H54 (cell line): ENCODE measurements around the gene KDM6A.
"Not testable (repeated sequence)": the region's sequence is repeated elsewhere in the genome, so short reads cannot be mapped to it uniquely, and the experiment has no call there.

Experiments
- DNase-seq: peaks from one replicate; pipeline ENCODE4 v3.0.0; 2011; ENCODE audit warnings: low spot score, mixed read lengths; ENCODE audit not compliant: insufficient read length
- FAIRE-seq: peaks from 3 replicates; lab custom pipeline; 2011; peaks lifted over from hg19 to GRCh38; lab: Jason Lieb, UNC
- POLR2A ChIP-seq: IDR thresholded peaks from 2 replicates; pipeline ENCODE4 v1.6.1; 2011; ENCODE audit warnings: low read depth, mild to moderate bottlenecking, low read length

KDM6A gene

DNA sequence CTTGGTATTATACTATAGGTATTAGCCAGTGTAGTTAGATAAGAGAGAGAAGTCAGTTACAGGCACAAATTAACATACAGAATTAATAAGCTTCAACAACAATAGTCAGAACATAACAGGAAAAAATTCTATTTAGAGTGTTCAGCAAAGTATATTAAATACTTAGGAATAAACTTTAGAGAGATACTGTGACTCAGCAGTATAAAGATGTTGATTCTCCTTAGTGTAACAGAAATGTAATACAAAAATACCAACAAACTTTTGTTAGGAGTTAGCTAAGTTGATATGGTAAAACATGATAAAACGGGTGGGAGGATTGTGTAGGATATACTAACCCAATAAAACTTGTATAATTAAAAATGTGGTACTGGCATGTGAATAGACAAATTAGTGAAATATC, 173.4 kb downstream of the KDM6A start:
- no peak for FAIRE-seq
- no peak for DNase-seq
- TF ChIP-seq POLR2A, result no peak

DNA sequence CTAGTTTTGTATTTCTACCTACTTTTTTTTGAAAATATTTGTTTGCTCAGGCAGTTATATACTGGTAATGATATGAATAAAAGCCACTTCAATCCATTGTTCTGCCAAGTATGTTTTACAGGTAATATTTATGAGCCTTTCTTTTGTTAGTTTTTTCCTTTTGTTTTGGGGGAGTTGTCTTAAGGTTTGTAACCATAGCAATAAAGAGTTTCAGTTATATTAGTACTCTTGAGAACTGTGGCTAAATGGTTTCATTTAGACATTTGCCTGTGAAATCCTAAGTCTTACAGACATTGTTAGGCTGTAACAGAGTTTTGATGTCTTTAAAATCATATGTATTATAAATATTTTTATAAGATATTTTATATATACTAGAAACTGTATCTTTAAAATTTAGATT, 177.6 kb downstream of the KDM6A start:
- no peak for TF ChIP-seq POLR2A
- no peak for FAIRE-seq
- DNase-seq, result no peak

DNA sequence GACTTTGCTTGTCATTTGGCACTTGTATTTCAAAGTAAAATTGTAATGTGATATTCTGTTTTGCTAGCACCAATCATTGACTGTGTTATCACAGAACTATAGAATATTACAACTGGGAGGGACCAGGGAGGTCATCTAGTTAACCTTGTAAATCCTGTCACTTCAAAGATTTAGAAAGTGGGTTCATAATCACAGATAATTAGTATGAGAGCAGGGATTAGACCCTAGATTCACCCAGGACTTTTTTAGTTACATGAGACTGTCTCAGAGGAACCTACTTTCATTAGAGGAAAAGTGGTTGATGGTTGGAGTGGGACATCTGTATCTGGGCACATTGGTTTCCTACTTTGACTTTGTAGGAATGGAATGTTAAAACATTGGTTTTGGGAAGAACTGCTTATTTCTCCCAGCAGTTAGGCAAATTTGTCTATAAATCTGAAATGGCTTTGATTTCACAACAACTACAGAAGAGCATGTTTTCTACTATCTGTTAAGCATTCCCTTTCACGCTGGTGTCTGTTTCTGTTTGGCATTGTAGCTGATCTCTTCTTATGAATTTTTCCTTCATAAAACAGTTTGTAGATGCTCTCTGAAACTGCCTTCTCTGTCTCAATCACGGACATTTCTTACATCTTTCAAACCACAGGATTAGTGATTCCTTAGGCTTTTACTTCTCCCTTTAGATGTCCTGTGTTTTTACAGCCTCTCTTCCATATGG, 183.6 kb downstream of the KDM6A start:
- TF ChIP-seq POLR2A, result no peak
- no peak for FAIRE-seq
- no peak for DNase-seq

DNA sequence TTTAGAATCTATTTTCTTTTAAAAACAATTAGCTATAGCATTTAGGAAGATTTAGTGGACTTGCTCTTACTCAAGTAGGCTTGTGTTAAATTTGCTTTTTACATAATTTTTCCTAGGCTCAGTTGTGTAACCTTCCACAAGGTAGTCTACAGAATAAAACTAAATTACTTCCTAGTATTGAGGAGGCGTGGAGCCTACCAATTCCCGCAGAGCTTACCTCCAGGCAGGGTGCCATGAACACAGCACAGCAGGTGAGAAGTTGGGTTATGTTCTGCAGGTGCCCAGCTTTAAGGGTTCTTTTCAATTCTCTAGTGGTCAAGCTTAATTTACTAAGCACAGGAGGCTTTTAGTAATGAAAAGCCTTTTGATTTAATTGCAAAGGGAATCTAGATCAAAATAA, 186.9 kb downstream of the KDM6A start:
- FAIRE-seq, result not testable (repeated sequence)

DNA sequence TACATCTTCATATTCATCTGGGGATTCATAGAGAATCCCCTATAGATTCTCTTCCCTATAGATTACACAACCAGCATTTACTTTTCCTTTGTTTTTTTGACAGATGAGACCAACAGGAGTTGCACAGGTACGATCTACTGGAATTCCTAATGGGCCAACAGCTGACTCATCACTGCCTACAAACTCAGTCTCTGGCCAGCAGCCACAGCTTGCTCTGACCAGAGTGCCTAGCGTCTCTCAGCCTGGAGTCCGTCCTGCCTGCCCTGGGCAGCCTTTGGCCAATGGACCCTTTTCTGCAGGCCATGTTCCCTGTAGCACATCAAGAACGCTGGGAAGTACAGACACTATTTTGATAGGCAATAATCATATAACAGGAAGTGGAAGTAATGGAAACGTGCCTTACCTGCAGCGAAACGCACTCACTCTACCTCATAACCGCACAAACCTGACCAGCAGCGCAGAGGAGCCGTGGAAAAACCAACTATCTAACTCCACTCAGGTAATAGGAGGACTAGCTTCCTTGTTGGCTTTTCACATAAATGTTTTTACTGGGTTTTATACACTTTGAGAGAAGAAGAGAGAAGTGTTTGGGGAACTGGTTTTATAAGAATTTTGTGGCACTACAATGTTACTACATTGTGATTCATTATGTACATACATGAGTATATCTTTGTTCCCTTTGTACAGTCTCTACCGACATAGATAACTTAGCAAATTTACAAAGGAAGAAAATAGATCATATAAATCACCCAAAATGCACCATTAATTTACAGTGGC, 190.5 kb downstream of the KDM6A start:
- TF ChIP-seq POLR2A, result no peak
- FAIRE-seq, result no peak
- DNase-seq, result no peak

More for the DNA sequence above, 186.9 kb downstream of the KDM6A start:
- not testable (repeated sequence) for DNase-seq

DNA sequence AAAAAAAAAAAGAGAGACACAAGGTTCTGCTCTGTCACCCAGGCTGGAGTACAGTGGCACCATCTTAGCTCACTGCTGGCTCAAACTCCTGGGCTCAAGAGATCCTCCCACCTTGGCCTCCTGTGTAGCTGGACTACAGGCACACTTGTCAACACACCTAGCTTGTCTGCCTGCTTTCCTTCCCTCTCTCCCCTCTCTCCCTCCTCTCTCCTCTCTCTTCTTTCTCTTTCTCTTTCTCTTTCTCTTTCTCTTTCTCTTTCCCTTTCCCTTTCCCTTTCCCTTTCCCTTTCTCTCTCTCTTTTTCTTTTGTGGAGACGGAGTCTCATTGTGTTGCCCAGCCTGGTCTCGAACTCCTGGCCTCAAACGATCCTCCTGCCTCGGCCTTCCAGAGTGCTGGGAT, 195.6 kb downstream of the KDM6A start:
- FAIRE-seq (no peak), DNase-seq (no peak)
- TF ChIP-seq POLR2A, result no peak

DNA sequence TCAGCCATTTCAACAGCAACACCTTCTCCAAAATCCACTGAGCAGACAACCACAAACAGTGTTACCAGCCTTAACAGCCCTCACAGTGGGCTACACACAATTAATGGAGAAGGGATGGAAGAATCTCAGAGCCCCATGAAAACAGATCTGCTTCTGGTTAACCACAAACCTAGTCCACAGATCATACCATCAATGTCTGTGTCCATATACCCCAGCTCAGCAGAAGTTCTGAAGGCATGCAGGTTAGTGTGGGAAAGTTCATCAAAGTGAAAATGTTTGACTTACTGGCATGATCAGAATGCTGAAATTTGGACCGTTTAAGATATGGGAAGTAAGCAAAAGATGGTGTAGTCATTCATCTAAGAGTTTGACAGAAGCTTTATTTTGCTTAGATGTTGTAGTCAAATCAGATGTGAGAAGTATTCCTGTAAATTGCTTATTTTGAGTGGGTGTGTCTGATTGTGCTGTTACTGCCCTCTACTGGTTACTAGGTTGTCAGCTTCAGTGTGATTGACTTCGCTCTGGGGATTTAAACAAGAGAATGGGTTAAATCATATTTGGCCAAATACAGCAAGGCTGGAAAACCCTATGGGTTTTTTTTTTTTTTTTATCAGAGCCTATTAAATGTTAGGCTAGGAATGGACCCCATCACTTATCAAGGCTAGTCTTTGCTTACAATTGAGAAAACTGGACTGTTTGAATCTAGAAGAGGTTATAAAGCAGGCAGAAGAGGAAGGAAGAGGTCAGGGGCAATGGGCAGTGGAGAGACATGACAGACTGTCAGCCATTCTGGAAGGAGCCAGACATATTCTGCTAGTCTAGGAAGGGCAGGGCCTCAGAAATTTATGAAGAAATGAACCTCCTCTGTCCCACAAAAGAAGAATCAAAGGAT, 197.4 kb downstream of the KDM6A start:
- FAIRE-seq, result no peak
- no peak for TF ChIP-seq POLR2A
- no peak for DNase-seq

DNA sequence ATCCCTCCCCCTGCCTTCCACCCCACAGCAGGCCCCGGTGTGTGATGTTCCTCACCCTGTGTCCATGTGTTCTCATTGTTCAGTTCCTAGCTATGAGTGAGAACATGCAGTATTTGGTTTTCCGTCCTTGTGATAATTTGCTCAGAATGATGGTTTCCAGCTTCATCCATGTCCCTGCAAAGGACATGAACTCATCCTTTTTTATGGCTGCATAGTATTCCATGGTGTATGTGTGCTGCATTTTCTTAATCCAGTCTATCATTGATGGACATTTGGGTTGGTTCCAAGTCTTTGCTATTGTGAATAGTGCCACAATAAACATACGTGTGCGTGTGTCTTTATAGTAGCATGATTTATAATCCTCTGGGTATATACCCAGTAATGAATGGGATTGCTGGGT, 200.0 kb downstream of the KDM6A start:
- DNase-seq, FAIRE-seq: not testable (repeated sequence)

DNA sequence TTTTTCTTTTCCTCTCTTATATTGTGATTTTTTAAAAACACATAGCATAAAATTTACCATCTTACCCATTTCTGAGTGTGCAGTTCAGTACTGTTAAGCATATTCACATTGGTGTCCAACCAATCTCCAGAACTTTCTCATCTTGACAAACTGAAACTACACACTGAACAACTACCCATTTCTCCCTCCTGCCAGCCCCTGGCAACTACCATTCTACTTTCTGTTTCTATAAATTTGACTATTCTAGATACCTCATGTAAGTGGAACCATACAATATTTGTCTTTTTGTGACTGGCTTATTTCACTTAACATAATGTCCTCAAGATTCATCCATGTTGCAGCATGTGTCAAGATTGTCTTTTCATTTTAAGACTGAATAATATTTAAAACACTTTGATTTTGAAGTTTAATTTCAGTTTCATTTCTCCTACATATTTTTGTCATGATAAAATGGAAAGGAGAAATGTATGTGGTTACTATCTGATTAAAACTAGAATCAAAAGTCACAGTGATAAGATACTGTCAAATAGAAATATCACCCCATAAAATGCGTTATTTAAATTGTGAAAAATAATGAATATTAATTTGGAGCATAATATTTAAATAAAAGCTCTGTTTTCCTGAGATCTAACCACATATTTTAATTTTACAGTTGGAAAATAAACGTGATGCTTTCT, 204.9 kb downstream of the KDM6A start:
- DNase-seq, result no peak
- TF ChIP-seq POLR2A, result no peak
- no peak for FAIRE-seq

DNA sequence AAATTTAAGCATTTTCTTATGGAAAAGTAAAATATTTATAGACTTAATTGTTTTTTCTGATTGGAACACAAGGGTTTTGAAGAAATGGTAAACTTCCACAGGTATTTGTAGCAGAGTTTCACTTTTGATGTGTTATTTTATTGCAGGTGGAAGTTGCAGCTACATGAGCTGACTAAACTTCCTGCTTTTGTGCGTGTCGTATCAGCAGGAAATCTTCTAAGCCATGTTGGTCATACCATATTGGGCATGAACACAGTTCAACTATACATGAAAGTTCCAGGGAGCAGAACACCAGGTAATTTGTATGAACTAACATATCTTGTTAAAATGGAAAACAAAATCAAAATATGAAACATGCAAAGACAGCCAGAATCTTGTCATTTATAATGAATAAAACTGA, 210.3 kb downstream of the KDM6A start:
- FAIRE-seq (no peak), DNase-seq (no peak)
- no peak for TF ChIP-seq POLR2A

DNA sequence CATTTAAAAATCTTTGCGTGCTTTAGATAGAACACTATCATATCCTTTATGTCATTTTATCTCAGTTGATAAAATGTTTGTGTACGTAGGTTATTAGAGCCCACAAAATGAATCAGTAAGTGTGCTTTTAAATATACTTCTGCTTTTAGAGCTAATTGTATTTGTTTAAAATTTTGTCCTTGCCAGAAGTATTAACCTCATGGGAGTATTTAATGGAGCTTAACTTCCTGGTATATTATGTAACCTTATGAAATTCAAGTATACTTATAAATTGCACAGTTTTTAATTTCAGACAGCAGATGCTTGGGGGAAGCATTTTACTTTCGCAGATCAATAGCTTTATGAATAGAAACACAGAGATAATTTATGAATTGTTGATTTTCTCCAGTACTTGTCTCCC, 237.5 kb downstream of the KDM6A start:
- DNase-seq (no peak), FAIRE-seq (no peak)
- no peak for TF ChIP-seq POLR2A

DNA sequence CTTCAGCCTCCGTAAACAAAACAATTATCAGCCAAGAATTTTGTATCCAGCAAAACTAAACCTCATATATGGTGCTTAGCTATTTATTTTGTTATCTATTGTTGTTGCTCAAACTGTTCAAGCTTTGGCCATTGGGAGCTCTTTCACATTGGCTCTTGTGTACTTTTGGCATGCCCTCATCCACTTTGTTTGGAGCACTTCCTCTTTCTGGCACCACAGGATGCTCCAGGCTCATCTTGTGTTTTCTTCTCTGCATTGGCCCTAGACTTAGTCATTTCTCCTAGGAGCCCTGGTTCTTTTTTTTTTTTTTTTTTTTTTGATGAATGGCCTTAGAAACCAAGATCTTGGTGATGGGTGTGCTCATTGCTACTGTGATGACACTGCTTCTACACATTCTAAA, 253.2 kb downstream of the KDM6A start:
- no peak for DNase-seq
- no peak for TF ChIP-seq POLR2A
- no peak for FAIRE-seq

DNA sequence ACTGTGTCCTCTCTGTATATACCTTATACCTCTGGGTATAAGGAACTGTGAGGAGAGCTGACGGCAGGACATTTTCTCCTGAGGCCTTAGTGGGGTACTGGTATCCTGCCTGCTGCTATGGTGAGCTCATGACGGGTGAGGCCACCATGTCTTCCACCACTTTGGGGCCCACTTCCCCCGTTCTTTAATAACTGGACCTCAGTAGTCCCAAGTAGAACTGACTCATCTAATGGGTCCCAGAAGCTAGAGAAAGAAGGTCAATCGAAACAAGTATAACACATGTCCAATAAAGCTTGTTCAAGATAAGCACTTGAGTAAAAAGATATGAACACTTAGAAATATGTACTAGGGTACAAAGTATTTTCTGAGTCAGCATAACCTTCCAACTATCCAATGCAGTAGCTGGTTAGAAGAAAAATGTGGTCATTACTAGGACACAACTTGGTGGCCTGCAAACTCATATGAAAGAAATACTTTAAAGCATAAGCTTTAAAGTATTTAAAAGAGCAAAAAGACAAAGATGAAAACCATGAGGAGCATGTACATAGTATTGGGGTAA, 256.0 kb downstream of the KDM6A start:
- FAIRE-seq (no peak), DNase-seq (no peak)
- no peak for TF ChIP-seq POLR2A
